ENCODE measurements around the gene CDHR3. TPM values are rescaled to one million over a fixed set of nuclear protein-coding genes. Genes with fewer than 3 reads are reported as not detected.
A peak's percentile ranks its signal among the peaks of the same experiment; 100 is the strongest.

CDHR3 gene
- total RNA-seq, 1 experiment from 2014 or later: 19.1 TPM

DNA sequence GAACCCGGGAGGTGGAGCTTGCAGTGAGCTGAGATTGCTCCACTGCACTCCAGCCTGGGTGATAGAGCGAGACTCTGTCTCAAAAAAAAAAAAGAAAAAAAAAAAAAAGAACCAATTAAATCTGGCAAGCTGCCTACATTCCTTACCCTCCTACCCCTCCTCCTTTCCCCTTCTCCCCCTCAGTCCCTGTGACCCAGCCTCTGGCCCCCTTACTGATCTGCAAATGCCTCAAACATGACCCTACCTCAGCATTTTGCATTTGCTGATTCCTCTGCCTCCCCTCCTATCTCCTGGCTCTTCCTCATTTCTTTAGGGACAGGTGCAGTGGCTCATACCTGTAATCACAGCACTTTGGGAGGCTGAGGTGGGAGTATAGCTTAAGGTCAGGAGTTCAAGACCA is 19.3 kb downstream of the CDHR3 start:
- Mint-ChIP-seq H3K9me3 (no peaks in the 10 kb centered on the region), H3K27ac (no peak overlapping the region), H3K36me3 (no peaks in the 10 kb centered on the region), H3K4me3 (no peak overlapping the region), H3K27me3 (ENCODE audit: low read depth) (no peaks in the 10 kb centered on the region), H3K4me1 (peaks cover 65% of the 10 kb centered on the region)
- CTCF ChIA-PET: interaction anchor here (0.6 to 2.1 kb wide), 12 partner anchors 8 to 967 kb away, joined by 3 to 11 read pairs (median 4); partner anchors contain the start of gene CDHR3
- ATAC-seq: peak; percentile 64
- TF ChIP-seq FOXJ3 (CRISPR knock-in tag; IDR thresholded peaks at IDR 0.05; ENCODE audit: borderline replicate concordance): no peak
- TF ChIP-seq, protein P1, sequence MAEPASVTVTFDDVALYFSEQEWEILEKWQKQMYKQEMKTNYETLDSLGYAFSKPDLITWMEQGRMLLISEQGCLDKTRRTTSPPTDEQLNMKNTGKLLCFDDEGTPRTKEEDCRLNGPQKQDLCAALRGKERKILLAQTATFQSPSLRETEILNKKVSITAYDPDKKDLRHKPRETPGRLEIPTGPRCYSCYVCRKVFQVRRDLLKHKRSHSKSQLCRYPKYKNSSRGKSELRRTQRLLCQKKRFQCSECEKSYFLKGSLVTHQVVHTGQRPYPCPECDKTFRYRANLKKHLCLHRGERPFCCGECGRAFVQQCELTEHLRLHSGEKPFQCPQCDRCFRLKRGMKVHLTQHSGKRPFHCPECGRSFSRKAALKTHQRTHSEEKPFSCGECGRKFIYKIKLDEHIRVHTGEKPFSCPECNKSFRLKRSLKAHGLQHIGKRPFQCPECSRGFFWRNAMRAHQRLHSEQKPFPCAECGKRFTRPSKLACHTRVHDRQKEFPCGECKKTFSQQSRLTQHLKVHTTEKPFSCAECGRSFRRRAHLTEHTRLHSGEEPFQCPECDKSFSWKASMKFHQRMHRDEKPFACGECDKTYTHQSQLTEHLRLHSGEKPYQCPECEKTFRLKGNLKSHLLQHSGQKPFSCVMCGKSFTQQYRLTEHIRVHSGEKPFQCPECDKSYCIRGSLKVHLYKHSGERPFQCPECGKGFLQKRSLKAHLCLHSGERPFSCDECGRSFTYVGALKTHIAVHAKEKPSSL (CRISPR knock-in tag; conservative IDR thresholded peaks at IDR 0.05): no peak
- TF ChIP-seq CREM (CRISPR knock-in tag; IDR thresholded peaks at IDR 0.05): no peak
- TF ChIP-seq, protein P2, sequence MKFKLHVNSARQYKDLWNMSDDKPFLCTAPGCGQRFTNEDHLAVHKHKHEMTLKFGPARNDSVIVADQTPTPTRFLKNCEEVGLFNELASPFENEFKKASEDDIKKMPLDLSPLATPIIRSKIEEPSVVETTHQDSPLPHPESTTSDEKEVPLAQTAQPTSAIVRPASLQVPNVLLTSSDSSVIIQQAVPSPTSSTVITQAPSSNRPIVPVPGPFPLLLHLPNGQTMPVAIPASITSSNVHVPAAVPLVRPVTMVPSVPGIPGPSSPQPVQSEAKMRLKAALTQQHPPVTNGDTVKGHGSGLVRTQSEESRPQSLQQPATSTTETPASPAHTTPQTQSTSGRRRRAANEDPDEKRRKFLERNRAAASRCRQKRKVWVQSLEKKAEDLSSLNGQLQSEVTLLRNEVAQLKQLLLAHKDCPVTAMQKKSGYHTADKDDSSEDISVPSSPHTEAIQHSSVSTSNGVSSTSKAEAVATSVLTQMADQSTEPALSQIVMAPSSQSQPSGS (CRISPR knock-in tag; IDR thresholded peaks at IDR 0.05; ENCODE audit: borderline replicate concordance, low read depth): no peak
- no peak for TF ChIP-seq PRRX2 (CRISPR knock-in tag; IDR thresholded peaks at IDR 0.05)
- TF ChIP-seq, protein P3, sequence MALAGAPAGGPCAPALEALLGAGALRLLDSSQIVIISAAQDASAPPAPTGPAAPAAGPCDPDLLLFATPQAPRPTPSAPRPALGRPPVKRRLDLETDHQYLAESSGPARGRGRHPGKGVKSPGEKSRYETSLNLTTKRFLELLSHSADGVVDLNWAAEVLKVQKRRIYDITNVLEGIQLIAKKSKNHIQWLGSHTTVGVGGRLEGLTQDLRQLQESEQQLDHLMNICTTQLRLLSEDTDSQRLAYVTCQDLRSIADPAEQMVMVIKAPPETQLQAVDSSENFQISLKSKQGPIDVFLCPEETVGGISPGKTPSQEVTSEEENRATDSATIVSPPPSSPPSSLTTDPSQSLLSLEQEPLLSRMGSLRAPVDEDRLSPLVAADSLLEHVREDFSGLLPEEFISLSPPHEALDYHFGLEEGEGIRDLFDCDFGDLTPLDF (CRISPR knock-in tag; IDR thresholded peaks at IDR 0.05): no peak
- TF ChIP-seq TCF7 (CRISPR knock-in tag; IDR thresholded peaks at IDR 0.05; ENCODE audit: low read depth): no peak
- TF ChIP-seq, protein P4, sequence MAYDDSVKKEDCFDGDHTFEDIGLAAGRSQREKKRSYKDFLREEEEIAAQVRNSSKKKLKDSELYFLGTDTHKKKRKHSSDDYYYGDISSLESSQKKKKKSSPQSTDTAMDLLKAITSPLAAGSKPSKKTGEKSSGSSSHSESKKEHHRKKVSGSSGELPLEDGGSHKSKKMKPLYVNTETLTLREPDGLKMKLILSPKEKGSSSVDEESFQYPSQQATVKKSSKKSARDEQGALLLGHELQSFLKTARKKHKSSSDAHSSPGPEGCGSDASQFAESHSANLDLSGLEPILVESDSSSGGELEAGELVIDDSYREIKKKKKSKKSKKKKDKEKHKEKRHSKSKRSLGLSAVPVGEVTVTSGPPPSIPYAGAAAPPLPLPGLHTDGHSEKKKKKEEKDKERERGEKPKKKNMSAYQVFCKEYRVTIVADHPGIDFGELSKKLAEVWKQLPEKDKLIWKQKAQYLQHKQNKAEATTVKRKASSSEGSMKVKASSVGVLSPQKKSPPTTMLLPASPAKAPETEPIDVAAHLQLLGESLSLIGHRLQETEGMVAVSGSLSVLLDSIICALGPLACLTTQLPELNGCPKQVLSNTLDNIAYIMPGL (CRISPR knock-in tag; IDR thresholded peaks at IDR 0.05): no peak
- TF ChIP-seq JAZF1 (CRISPR knock-in tag; IDR thresholded peaks at IDR 0.05): no peak
- TF ChIP-seq MYBL2 (CRISPR knock-in tag; IDR thresholded peaks at IDR 0.05): no peak
- TF ChIP-seq ZNF423 (CRISPR knock-in tag; IDR thresholded peaks at IDR 0.05): no peak
- TF ChIP-seq, protein P5, sequence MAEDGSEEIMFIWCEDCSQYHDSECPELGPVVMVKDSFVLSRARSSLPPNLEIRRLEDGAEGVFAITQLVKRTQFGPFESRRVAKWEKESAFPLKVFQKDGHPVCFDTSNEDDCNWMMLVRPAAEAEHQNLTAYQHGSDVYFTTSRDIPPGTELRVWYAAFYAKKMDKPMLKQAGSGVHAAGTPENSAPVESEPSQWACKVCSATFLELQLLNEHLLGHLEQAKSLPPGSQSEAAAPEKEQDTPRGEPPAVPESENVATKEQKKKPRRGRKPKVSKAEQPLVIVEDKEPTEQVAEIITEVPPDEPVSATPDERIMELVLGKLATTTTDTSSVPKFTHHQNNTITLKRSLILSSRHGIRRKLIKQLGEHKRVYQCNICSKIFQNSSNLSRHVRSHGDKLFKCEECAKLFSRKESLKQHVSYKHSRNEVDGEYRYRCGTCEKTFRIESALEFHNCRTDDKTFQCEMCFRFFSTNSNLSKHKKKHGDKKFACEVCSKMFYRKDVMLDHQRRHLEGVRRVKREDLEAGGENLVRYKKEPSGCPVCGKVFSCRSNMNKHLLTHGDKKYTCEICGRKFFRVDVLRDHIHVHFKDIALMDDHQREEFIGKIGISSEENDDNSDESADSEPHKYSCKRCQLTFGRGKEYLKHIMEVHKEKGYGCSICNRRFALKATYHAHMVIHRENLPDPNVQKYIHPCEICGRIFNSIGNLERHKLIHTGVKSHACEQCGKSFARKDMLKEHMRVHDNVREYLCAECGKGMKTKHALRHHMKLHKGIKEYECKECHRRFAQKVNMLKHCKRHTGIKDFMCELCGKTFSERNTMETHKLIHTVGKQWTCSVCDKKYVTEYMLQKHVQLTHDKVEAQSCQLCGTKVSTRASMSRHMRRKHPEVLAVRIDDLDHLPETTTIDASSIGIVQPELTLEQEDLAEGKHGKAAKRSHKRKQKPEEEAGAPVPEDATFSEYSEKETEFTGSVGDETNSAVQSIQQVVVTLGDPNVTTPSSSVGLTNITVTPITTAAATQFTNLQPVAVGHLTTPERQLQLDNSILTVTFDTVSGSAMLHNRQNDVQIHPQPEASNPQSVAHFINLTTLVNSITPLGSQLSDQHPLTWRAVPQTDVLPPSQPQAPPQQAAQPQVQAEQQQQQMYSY (CRISPR knock-in tag; IDR thresholded peaks at IDR 0.05): no peak
- TF ChIP-seq OVOL2 (CRISPR knock-in tag; IDR thresholded peaks at IDR 0.05; ENCODE audit: borderline replicate concordance): no peak
- TF ChIP-seq EMX1 (CRISPR knock-in tag; IDR thresholded peaks at IDR 0.05): no peak
- no peak for TF ChIP-seq ZNF317 (CRISPR knock-in tag; IDR thresholded peaks at IDR 0.05; ENCODE audit: borderline replicate concordance, low read depth)
- TF ChIP-seq GABPB1 (CRISPR knock-in tag; IDR thresholded peaks at IDR 0.05): no peak
- TF ChIP-seq NFATC4 (CRISPR knock-in tag; IDR thresholded peaks at IDR 0.05): no peak
- TF ChIP-seq, protein P6, sequence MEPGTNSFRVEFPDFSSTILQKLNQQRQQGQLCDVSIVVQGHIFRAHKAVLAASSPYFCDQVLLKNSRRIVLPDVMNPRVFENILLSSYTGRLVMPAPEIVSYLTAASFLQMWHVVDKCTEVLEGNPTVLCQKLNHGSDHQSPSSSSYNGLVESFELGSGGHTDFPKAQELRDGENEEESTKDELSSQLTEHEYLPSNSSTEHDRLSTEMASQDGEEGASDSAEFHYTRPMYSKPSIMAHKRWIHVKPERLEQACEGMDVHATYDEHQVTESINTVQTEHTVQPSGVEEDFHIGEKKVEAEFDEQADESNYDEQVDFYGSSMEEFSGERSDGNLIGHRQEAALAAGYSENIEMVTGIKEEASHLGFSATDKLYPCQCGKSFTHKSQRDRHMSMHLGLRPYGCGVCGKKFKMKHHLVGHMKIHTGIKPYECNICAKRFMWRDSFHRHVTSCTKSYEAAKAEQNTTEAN (CRISPR knock-in tag; IDR thresholded peaks at IDR 0.05): no peak
- TF ChIP-seq GTF2I (CRISPR knock-in tag; conservative IDR thresholded peaks at IDR 0.05): no peak
- TF ChIP-seq ESRRA (CRISPR knock-in tag; IDR thresholded peaks at IDR 0.05; ENCODE audit: borderline replicate concordance): no peak
- POLR2A ChIA-PET: no interaction called here
- no peak for DNase-seq (ENCODE audit: low spot score)
